RKO (cell line): ENCODE measurements around the gene COG4.
A peak's percentile ranks its signal among the peaks of the same experiment; 100 is the strongest.

Experiments used
- DNase-seq: peaks from one replicate; pipeline ENCODE4 v3.0.0-alpha.2; 2016; ENCODE audit warnings: low spot score

Gene COG4

DNA sequence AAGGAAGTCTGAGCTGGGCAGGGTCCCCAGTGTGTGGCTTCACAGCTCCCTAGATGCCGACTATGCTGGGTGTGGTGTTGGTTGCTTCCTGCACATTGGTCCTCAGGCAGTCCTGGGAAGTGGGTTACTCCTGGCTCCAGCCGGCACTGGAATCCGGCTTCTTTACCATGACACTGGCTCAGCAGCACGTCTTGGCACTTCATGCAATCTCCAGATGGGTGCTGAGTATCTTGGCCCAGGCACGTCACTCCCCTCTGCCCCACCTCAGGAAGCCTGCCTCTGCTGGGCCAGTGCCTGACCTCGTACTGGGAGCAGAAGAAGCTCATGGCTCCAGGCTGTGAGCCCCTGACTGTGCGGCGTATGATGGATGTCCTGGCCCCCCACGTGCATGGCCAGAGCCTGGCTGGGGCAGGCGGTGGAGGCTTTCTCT is 44.4 kb downstream of the COG4 start:
- no peak for DNase-seq

DNA sequence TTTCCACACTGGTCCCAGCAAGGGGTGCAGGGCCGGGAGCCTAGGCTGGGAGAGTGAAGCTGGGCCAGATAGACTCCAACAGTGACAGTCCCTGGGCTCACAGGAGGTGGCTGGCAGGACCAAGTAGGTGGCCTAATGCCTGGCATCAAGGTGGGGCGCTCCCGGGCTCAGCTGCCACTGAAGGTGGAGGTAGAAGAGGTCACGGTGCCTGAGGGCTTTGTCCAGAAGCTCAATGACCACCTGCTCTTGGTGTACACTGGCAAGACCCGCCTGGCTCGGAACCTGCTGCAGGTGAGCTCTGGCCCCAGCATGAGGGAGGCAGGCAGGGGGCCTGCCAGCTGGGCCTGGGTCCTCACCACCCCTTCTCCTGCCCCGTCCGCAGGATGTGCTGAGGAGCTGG is 45.2 kb downstream of the COG4 start:
- DNase-seq, result no peak

DNA sequence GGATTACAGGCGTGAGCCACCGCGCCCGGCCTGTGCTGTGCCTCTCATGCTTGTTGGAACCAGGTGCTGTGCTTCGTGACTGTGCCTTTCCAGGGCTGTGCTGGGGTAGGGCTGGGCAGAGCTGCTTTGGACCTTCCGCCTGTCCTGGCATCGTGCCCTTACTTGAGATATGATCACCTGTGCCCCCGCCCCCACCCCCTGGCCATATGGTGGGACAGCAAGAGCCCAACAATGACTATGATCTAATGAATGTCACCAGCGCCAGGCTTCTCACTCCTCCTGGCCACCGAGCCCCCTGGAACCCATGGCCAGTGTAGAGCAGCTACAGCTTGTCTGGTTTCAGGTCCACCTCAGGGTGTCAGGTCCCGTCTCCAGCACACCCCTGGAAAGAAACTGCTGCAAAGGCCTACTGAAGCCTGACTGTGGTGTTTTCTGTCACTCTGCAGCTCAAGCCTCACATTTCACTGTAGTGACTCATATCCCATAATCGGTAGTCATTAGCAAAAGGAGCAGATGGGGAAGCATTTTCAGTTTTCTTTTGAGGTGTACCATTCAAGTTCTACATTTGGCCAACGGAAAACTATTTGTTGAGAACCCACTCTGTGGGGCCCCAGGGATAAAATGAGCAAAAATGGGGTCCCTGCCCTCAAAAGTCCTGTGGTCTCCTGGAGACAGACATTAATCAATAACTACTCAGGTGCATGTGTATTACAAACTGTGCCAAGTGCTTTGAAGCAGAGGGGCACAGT is 46.9 kb downstream of the COG4 start:
- peak; percentile 64 for DNase-seq

GRCh38 chr16:70475054-70475871 is 48.1 kb downstream of the COG4 start:
- no peak for DNase-seq

DNA sequence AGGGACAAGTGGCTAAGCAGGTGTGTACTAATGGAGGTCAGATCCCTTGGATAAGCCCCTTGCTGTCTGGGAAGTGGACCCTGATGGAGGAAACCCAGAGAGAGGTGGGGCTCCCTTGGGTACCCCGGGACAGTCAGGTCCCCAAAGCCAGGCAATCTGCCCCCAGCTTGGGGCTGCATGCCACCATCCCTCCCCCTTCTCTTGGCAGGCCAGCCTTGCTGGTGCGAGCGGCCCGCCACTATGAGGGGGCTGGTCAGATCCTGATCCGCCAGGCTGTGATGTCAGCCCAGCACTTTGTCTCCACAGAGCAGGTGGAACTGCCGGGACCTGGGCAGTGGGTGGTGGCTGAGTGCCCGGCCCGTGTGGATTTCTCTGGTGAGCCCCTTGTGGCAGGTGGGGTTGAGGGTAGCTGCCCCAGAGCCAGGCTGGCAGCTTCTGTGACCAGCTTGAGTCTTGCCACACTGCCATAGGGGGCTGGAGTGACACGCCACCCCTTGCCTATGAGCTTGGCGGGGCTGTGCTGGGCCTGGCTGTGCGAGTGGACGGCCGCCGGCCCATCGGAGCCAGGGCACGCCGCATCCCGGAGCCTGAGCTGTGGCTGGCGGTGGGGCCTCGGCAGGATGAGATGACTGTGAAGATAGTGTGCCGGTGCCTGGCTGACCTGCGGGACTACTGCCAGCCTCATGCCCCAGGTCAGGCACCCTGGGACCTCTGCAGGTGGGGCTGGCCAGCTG is 48.9 kb downstream of the COG4 start:
- DNase-seq, result no peak

DNA sequence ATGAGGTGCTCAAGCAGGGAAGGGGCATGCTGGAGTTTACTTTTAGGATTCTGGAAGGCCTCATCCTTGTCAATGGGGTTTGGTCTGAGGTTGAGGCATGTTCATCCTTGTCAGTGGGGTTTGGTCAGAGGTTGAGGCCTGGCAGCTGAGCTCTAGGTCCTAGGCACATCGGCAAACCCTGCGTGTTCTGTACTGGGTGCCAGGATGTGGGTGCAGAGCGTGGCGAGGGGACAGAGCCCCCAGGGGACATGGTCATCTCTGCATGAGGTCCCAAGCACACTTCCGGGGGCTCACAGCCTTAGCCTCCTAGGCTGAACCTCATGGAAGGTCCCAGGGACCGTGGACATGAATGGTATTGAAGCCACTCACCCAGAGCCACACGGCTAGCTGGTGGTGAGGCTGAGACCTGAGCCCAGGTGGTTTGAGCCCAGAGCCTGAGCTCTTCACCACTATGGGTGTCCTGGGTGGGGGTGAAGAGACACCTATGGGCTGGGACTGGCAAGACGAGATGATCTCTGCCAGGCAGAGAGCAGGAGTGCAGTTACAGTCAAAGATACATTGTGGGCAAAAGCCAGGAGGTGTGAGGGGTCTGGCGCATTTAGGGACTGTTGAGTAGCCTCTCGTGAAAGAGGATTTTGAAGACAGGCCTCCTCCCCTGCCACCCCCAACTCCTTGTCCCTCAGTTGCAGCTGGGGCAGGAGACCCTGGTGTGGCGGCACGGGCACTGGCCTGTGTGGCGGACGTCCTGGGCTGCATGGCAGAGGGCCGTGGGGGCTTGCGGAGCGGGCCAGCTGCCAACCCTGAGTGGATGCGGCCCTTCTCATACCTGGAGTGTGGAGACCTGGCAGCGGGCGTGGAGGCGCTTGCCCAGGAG is 49.7 kb downstream of the COG4 start:
- no peak for DNase-seq

- no peak for DNase-seq
These were observed 50.4 kb downstream of the COG4 start for GRCh38 chr16:70472786-70473433.

DNA sequence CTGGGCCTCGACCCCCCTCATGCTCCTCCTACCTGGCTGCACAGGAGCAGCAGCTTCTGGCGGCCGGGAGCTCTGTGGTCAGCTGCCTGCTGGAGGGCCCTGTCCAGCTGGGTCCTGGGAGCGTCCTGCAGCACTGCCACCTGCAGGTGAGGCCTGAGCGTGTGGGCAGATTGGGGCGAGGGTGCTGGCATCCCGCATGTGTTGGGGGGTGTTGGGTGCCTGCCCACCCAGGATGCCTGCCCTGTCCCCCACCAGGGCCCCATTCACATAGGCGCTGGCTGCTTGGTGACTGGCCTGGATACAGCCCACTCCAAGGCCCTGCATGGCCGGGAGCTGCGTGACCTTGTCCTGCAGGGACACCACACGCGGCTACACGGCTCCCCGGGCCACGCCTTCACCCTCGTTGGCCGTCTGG is 52.4 kb downstream of the COG4 start:
- no peak for DNase-seq

DNA sequence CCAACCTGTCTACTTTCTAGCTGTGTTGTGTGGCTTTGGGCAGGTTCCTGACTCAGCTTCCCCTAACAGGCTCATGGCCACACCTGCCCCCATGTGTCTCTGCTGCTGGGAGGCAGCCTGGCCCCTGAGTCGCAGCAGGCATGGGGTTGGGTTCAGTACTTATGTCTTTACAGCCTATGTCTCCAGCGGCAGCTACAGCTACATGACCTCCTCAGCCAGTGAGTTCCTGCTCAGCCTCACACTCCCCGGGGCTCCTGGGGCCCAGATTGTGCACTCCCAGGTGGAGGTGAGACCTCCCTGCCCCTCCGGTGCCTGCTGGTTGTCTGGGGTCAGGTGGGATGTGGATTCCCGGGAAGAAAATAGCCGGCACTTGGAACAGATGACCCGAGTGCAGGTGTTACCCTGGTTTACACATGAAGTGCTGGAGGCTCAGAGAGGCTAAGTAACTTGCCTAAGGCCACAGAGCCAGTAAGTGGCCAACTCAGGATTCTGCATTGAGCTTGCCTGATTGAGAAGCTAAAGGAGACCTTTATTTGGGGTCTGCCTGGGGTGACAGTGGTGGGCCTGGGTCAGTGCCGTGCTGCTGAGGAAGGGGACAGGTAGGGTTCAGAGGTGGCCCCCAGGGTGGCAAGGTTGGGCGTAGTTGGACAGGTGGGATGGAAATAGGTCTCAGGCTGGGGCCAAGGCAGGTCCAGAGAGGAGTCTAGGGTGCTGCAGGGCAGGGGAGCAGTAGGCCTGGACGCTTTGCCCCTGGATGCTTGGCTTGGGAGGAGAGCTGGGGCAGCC is 53.0 kb downstream of the COG4 start:
- DNase-seq, result no peak

GRCh38 chr16:70468776-70469525 is 54.4 kb downstream of the COG4 start:
- DNase-seq, result no peak

DNA sequence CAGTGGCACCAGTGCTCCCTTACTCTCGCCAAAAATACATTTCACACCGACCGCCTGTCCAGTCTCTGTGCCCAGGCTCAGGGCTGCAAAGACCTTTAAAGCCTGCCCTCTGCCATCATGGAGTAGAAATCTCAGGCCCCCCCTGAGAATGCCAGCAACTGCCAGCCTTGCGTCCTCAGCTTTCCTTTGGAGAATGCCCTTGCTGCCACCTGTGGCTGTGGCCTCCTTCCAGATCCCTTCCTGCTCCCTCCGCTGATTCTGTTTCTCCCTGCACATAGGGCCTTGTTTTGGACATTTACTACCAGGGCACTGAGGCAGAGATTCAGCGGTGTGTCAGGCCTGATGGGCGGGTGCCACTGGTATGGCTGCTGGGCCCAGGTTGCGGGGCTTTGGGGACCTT is 55.7 kb downstream of the COG4 start:
- no peak for DNase-seq

DNA sequence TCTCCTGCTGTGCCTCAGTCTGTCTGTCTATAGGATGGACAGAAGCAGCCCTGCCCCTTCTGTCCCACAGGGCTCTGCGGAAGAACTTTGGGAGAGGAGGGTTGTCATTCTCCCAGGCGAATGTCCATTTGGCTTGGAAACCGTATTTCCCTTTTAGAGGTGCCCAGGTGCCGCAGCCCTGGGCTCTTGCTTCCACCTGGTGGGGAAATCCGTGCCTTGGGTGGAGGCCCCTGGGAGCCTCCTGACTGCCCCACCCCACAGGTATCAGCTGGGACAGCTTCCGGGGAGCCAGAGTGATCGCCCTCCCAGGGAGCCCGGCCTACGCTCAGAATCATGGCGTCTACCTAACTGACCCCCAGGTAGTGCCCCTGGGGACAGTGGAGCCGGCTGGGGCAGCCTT is 56.2 kb downstream of the COG4 start:
- no peak for DNase-seq

GRCh38 chr16:70466805-70467076 is 56.6 kb downstream of the COG4 start:
- DNase-seq, result no peak

GRCh38 chr16:70465999-70466804 is 57.2 kb downstream of the COG4 start:
- no peak for DNase-seq

DNA sequence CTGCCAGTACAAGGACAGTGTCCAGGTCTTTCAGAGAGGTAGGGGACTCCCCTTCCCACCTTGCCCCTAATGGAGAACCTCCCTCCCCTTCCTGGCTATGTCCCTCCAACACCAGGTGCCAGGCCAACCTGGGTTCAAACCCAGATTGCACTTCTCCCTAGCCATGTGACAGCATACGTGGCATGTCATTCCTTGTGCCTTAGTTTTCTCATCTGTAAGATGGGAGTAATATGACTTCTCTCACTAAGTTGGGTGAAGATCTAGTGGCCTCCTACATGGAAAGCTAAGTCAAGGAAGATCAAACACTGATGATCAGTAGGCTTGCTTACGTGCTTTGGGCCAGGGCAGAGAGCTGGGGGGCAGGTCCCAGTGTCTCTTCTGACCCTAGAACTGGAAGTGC is 60.1 kb downstream of the COG4 start:
- no peak for DNase-seq

DNA sequence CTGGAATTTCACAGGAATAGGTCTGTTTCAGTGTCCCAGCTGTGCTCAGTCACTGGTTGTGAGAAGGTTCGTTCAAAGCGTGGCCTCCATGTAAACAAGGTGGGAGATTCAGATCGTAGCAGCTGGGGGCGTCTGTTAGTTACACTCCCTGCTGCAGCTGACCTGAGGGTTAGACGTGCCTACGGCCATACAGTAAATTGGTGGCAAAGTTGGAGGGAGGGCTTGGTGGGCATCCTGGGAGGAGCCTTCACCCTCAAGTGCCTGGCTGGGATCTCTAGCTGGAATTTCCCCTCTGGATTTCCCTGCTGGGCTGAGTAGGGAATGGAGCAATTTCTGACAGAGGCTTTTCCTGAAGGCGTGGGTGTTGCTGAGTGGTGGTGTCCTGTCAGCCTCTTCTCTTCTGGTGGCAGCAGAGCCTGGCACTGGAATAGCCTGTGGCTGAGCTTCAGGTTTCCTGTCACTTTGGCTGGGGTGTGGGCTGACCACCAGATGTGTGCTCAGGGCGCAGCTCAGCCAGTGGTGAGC is 62.6 kb downstream of the COG4 start:
- no peak for DNase-seq

GRCh38 chr16:70457446-70458166 is 65.7 kb downstream of the COG4 start:
- no peak for DNase-seq

GRCh38 chr16:70455910-70456309 is 67.4 kb downstream of the COG4 start:
- no peak for DNase-seq
